Activated B cell treated with CpG ODN at 0.5 μM for 24 hours (primary cell): ENCODE data around the gene ARL15. TPM values are rescaled to one million over a fixed set of nuclear protein-coding genes. Genes with fewer than 3 reads are reported as not detected.

Experiments
- ATAC-seq: fragments of 200-7000 bp; cut with Tn5 transposase; one replicate; pipeline ENCODE4 v1.10.0; 2021; ENCODE audit warnings: low read depth, mild to moderate bottlenecking, moderate library complexity
- CTCF ChIA-PET: fragments of 350-600 bp; sonication (Branson Sonifier 250); formaldehyde crosslinking; loops from one replicate; lab custom pipeline; 2021; ENCODE audit warnings: antibody characterized with exemption; lab: Charles Lee
- POLR2A ChIA-PET: fragments of 350-600 bp; sonication (Branson Sonifier 250); formaldehyde crosslinking; loops from one replicate; lab custom pipeline; 2021; ENCODE audit warnings: antibody characterized with exemption; lab: Charles Lee
- DNase-seq: peaks from one replicate; pipeline ENCODE4 v3.0.0; 2022
- H3K27ac Mint-ChIP-seq: one replicate; pipeline ENCODE4 v1.8.0; 2020; ENCODE audit warnings: mixed read lengths
- H3K27me3 Mint-ChIP-seq: one replicate; pipeline ENCODE4 v1.8.0; 2021; ENCODE audit warnings: mixed read lengths
- H3K36me3 Mint-ChIP-seq: one replicate; pipeline ENCODE4 v1.8.0; 2021; ENCODE audit warnings: low read depth, mixed read lengths
- H3K4me1 Mint-ChIP-seq: one replicate; pipeline ENCODE4 v1.8.0; 2021; ENCODE audit warnings: mixed read lengths
- H3K4me3 Mint-ChIP-seq: one replicate; pipeline ENCODE4 v1.8.0; 2020; ENCODE audit warnings: mild to moderate bottlenecking, mixed read lengths
- H3K9me3 Mint-ChIP-seq: one replicate; pipeline ENCODE4 v1.8.0; 2020; ENCODE audit warnings: mixed read lengths
- CTCF ChIP-seq: fragments of 200-600 bp; IDR thresholded peaks from one replicate; pipeline ENCODE4 v1.8.0; 2022; ENCODE audit warnings: antibody characterized with exemption, mild to moderate bottlenecking
- intact Hi-C: fragments of 100-400 bp; cut with micrococcal nuclease; formaldehyde crosslinking; loops from one replicate; pipeline ENCODE4 v1.15.1; 2024
- total RNA-seq: library from RNA; stranded (reverse); gene quantifications from 2 replicates; pipeline ENCODE4 v1.2.3, GENCODE V29; 2022

Gene ARL15
- total RNA-seq, 1 donor from 2014 or later, result 17.5 TPM

DNA sequence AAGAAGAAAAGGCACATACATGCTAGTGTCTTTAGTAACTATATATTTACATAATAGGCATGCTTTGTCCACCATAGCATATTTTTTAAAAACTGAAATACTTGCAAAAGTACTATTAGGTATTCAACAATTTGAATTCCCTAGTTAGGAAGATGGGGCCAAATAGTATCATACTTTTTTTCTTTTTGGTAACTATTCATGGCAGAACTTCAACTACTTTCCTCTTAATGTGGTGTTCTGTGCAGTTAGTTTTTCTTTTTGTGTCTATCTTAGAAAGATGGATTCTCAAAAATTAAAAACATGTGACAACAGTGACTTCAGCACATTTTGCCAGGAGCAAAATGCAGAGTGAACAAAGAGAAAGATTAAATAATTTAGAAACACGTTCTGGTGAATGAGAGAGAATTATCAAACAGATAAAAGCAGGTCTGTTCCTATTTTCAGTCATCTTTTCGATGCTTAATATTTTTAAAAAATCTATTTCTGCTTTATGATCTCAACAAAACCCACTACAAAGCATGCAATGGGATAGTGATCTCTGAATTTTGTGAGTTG is 341.1 kb downstream of the ARL15 start:
- intact Hi-C loops, result no loop called here
- no peak for DNase-seq
- no peaks in the 10 kb centered on the region for H3K27me3 Mint-ChIP-seq
- no peak overlapping the region for H3K27ac Mint-ChIP-seq
- H3K36me3 Mint-ChIP-seq, result peaks cover 21% of the 10 kb centered on the region
- no peak for ATAC-seq
- H3K4me1 Mint-ChIP-seq, result no peaks in the 10 kb centered on the region
- CTCF ChIA-PET, result no interaction called here
- no peak overlapping the region for H3K4me3 Mint-ChIP-seq
- no peaks in the 10 kb centered on the region for H3K9me3 Mint-ChIP-seq
- TF ChIP-seq CTCF, result no peak
- POLR2A ChIA-PET, result no interaction called here

DNA sequence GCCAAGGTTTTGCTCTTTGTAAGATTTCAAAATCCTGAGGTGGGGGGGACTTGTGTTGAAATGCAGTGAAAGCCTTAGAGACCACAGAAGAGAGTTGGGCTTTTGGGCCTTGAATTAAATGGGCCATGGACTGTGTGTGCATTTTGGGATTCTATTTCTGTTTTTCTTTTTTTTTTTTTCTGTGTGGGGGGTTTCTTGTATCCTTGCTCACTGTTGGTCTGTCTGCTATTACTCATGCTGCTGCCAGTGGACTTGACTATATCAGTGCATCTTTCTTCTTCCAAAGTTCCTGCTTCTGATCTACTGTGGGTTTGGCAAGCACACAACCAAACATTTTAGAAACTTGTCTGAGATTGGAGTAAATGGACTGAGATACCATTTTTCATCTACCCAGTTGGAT is 344.9 kb downstream of the ARL15 start:
- Mint-ChIP-seq H3K27ac (no peak overlapping the region), H3K27me3 (no peaks in the 10 kb centered on the region), H3K4me3 (no peak overlapping the region), H3K36me3 (peaks cover 22% of the 10 kb centered on the region), H3K9me3 (peaks cover under 1% of the 10 kb centered on the region), H3K4me1 (no peaks in the 10 kb centered on the region)
- ATAC-seq (no peak), DNase-seq (no peak)
- intact Hi-C loops, result no loop called here
- CTCF ChIA-PET, result no interaction called here
- TF ChIP-seq CTCF, result no peak
- POLR2A ChIA-PET, result no interaction called here

DNA sequence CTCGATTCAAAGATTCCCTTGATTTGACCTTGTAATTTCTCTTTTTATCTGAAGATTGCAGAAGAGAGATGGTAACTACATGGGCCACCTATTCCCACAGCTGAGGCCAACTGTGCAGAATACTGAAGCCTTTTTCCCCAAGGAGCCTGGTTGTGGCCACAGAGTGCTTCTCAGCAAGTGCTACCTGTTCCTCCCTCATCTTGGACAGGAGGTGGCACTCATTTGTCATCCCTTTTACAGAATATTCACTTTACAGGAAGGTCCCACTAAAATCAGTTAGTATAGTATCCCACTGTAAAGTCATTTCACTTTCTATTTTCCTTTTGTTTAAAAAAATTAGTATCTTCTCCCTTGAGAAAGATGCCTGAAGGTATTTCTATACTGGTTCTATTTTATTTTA is 346.4 kb downstream of the ARL15 start:
- ATAC-seq (no peak), DNase-seq (no peak)
- Mint-ChIP-seq H3K4me3 (no peak overlapping the region), H3K9me3 (peaks cover 7% of the 10 kb centered on the region), H3K27me3 (no peaks in the 10 kb centered on the region), H3K27ac (no peak overlapping the region), H3K36me3 (peaks cover 28% of the 10 kb centered on the region), H3K4me1 (no peaks in the 10 kb centered on the region)
- intact Hi-C loops, result no loop called here
- ChIA-PET CTCF (no interaction called here), POLR2A (no interaction called here)
- TF ChIP-seq CTCF, result no peak

DNA sequence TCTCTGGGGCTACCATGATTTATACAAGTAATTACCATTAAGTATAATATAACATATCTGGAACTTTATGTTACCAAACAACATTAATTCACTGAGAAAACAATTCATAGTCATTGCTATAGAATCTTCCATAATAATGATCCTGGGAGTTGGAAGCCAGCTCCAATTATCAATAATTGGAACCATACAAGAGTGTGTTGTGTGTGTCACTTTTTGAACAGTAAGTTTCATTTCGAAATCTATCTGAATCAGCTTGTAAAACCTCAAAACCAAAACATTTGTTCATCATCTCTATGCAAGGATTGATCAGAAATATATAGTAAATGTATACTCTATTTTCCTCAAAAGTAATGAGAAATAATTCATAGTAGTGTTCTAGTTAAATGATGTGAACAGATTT is 348.1 kb downstream of the ARL15 start:
- H3K4me1 Mint-ChIP-seq, result no peaks in the 10 kb centered on the region
- POLR2A ChIA-PET, result no interaction called here
- no peaks in the 10 kb centered on the region for H3K27me3 Mint-ChIP-seq
- no peak overlapping the region for H3K27ac Mint-ChIP-seq
- no peak for DNase-seq
- peaks cover 32% of the 10 kb centered on the region for H3K36me3 Mint-ChIP-seq
- no peak for TF ChIP-seq CTCF
- intact Hi-C loops, result no loop called here
- ATAC-seq, result no peak
- H3K9me3 Mint-ChIP-seq, result peaks cover 14% of the 10 kb centered on the region
- no peak overlapping the region for H3K4me3 Mint-ChIP-seq
- CTCF ChIA-PET, result no interaction called here

GRCh38 chr5:53956632-53957031 is 353.7 kb downstream of the ARL15 start:
- CTCF ChIA-PET, result no interaction called here
- intact Hi-C loops, result no loop called here
- Mint-ChIP-seq H3K36me3 (peaks cover 39% of the 10 kb centered on the region), H3K27ac (no peak overlapping the region), H3K4me3 (no peak overlapping the region), H3K9me3 (peaks cover 26% of the 10 kb centered on the region), H3K4me1 (peaks cover 10% of the 10 kb centered on the region), H3K27me3 (no peaks in the 10 kb centered on the region)
- DNase-seq (no peak), ATAC-seq (no peak)
- no peak for TF ChIP-seq CTCF
- POLR2A ChIA-PET, result no interaction called here
